ENCODE results near the gene PSMA1.

Gene PSMA1

DNA sequence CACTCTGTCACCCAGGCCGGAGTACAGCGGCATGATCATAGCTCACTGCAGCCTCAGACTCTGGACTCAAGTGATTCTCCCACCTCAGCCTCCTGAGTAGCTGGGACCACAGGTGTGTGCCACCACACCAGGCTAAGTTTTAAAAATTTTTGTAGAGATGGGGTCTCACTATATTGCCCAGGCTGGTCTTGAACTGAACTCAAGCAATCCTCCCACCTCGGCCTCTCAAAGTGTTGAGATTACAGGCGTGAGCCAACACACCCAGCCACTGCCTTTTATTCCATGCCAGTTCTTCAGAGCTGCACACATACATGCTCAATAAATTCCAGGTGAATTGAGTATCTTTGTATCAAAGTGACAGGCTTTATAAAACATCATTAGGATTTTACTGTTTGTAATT, 18.1 kb downstream of the PSMA1 start:
- Histone ChIP-seq H3K4ac (ENCODE audit: low read length) (no peak overlapping the region), H2BK12ac (ENCODE audit: low read length) (no peak overlapping the region), H3K79me1 (ENCODE audit: low read depth, low read length) (peaks cover 2% of the 10 kb centered on the region), H3K23ac (ENCODE audit: low read depth, low read length, poor library complexity) (no peak overlapping the region), H3K27ac (replicated peaks; ENCODE audit: low read length) (no peak overlapping the region), H3K9me3 (replicated peaks in 1 of 2; ENCODE audit: control insufficient read depth in 2 of 2, insufficient read depth in 1 of 2, low read depth in 1 of 2, low read length in 2 of 2) (peaks cover 0 to 9% of the 10 kb centered on the region in 2 donors), H3K18ac (ENCODE audit: low read length) (no peak overlapping the region), H2BK5ac (ENCODE audit: low read length) (no peak overlapping the region), H3K4me2 (ENCODE audit: insufficient read depth, low read length, poor library complexity, severe bottlenecking) (no peak overlapping the region), H4K91ac (ENCODE audit: low read depth, low read length, poor library complexity) (no peak overlapping the region), H2AFZ (ENCODE audit: low read length) (no peak overlapping the region), H4K8ac (ENCODE audit: low read depth, low read length) (no peak overlapping the region), H3K4me1 (ENCODE audit: control insufficient read depth in 2 of 2, insufficient read depth in 1 of 2, low read depth in 1 of 2, low read length in 2 of 2) (peaks cover 0 to 1% of the 10 kb centered on the region in 2 donors), H3K27me3 (ENCODE audit: control insufficient read depth in 3 of 3, insufficient read depth in 3 of 3, low read depth in 1 of 3, low read length in 3 of 3) (no peaks in the 10 kb centered on the region), H3K4me3 (ENCODE audit: low read length in 2 of 2) (no peak overlapping the region), H2BK15ac (ENCODE audit: low read length) (no peak overlapping the region), H3K36me3 (replicated peaks in 1 of 2; ENCODE audit: control insufficient read depth in 2 of 2, insufficient read depth in 2 of 2, low read length in 2 of 2) (peaks cover 17 to 54% of the 10 kb centered on the region in 2 donors), H2BK120ac (ENCODE audit: low read depth, low read length) (no peak overlapping the region), H3K9ac (ENCODE audit: low read depth, low read length, poor library complexity) (no peak overlapping the region), H3K14ac (ENCODE audit: low read length) (no peak overlapping the region), H2AK5ac (ENCODE audit: low read depth, low read length) (no peak overlapping the region)
- no peak for DNase-seq (ENCODE audit: low spot score)
- WGBS, 2 donors (ENCODE audit: extremely low coverage in 2 of 2, insufficient read length in 2 of 2, insufficient replicate concordance in 1 of 2): no CpG with 5 or more reads among the region's 4 CpGs

DNA sequence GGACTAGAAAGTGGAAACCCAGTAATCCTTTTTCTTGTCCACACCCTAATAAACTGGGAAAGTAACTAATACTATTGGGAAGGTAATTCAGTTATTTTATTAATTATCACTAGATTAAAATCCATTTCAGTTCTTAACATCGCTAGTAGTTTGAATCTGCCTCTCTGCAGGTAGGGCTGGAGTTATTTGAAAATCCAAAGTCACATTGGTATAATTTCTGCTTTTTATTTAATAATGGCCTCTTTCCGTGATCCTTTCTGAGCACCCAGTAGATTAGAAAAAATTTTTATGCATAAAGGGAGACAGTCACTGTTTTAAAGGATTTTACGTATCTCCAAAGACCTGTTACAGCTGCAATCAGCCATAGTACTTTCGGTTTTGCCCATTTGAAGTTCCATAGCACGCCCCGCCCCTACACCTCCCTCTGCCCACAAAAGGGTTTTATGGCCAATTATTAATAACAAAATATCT, 20.0 kb downstream of the PSMA1 start:
- Histone ChIP-seq H2BK120ac (ENCODE audit: low read depth, low read length) (no peak overlapping the region), H3K4me3 (ENCODE audit: low read length in 2 of 2) (peak overlapping the region in 1 of 2 donors; percentile 97), H3K79me1 (ENCODE audit: low read depth, low read length) (peaks cover 2% of the 10 kb centered on the region), H4K8ac (ENCODE audit: low read depth, low read length) (no peak overlapping the region), H3K9me3 (replicated peaks in 1 of 2; ENCODE audit: control insufficient read depth in 2 of 2, insufficient read depth in 1 of 2, low read depth in 1 of 2, low read length in 2 of 2) (peaks cover 0 to 10% of the 10 kb centered on the region in 2 donors), H3K23ac (ENCODE audit: low read depth, low read length, poor library complexity) (no peak overlapping the region), H4K91ac (ENCODE audit: low read depth, low read length, poor library complexity) (no peak overlapping the region), H2BK15ac (ENCODE audit: low read length) (no peak overlapping the region), H3K27me3 (ENCODE audit: control insufficient read depth in 3 of 3, insufficient read depth in 3 of 3, low read depth in 1 of 3, low read length in 3 of 3) (no peaks in the 10 kb centered on the region), H3K18ac (ENCODE audit: low read length) (no peak overlapping the region), H2BK5ac (ENCODE audit: low read length) (no peak overlapping the region), H2BK12ac (ENCODE audit: low read length) (no peak overlapping the region), H3K4ac (ENCODE audit: low read length) (no peak overlapping the region), H3K9ac (ENCODE audit: low read depth, low read length, poor library complexity) (no peak overlapping the region), H3K36me3 (replicated peaks in 1 of 2; ENCODE audit: control insufficient read depth in 2 of 2, insufficient read depth in 2 of 2, low read length in 2 of 2) (peaks cover 7 to 54% of the 10 kb centered on the region in 2 donors), H3K4me2 (ENCODE audit: insufficient read depth, low read length, poor library complexity, severe bottlenecking) (peak overlapping the region; percentile 65), H3K27ac (replicated peaks; ENCODE audit: low read length) (no peak overlapping the region), H2AFZ (ENCODE audit: low read length) (peak overlapping the region; percentile 91), H3K14ac (ENCODE audit: low read length) (no peak overlapping the region), H2AK5ac (ENCODE audit: low read depth, low read length) (no peak overlapping the region), H3K4me1 (ENCODE audit: control insufficient read depth in 2 of 2, insufficient read depth in 1 of 2, low read depth in 1 of 2, low read length in 2 of 2) (peaks cover 0 to 1% of the 10 kb centered on the region in 2 donors)
- no CpG with 5 or more reads among the region's 6 CpGs for WGBS, 2 donors (ENCODE audit: extremely low coverage in 2 of 2, insufficient read length in 2 of 2, insufficient replicate concordance in 1 of 2)
- DNase-seq (ENCODE audit: low spot score): peak; percentile 4

DNA sequence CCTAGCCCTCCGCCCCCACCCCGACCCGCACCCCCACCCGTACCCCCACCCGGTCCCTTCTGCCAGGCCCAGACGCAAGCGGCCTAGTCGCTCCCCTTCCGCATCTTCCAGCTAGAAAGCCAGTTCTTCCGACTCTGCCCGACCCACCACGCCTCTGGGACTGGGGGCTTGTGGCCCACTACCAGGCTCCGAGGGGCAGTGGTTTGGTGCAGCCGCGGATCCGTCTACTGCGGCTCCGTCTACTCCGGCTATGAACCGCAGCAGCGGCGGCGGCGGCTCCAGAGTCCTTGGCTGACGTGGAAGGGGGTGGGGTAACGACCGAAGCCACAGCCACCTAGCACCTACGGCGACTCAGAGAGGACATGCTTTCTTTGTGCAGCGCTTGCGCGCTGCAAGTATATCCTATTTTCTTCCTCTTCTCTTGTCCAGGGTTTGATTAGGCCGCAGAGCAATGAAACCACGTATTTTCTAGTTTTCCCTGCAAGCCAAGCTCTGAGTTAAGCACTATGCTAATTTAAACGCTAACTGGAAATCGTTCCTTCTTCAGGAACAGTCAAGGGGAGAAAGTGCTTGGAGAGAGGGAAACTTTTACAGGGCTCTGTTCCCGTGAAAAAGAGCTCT, 20.5 kb downstream of the PSMA1 start, which contains the start of gene COPB1:
Gene COPB1, minus strand, starts transcription at position 252 of the 621 bp plus-strand sequence. CDS start 883 bp downstream, outside the sequence.
- no peak within 1 kb of the TSS for H4K8ac ChIP-seq (ENCODE audit: low read depth, low read length)
- H3K4me2 ChIP-seq (ENCODE audit: insufficient read depth, low read length, poor library complexity, severe bottlenecking): peak within 1 kb of the TSS; percentile 78
- no peak within 1 kb of the TSS for H2BK15ac ChIP-seq (ENCODE audit: low read length)
- DNase-seq (ENCODE audit: low spot score): peak; percentile 81
- no peak within 1 kb of the TSS for H2BK120ac ChIP-seq (ENCODE audit: low read depth, low read length)
- no peaks in the 10 kb centered on the region for H3K27me3 ChIP-seq (ENCODE audit: control insufficient read depth in 3 of 3, insufficient read depth in 3 of 3, low read depth in 1 of 3, low read length in 3 of 3)
- H2AK5ac ChIP-seq (ENCODE audit: low read depth, low read length): peak within 1 kb of the TSS; percentile 28
- peak within 1 kb of the TSS; percentile 97 for H3K4me3 ChIP-seq (ENCODE audit: low read length in 2 of 2)
- H3K79me1 ChIP-seq (ENCODE audit: low read depth, low read length): peaks cover 2% of the 10 kb centered on the region
- peak within 1 kb of the TSS; percentile 55 for H2BK5ac ChIP-seq (ENCODE audit: low read length)
- H3K27ac ChIP-seq (replicated peaks; ENCODE audit: low read length): peak within 1 kb of the TSS; percentile 87
- no peak within 1 kb of the TSS for H4K91ac ChIP-seq (ENCODE audit: low read depth, low read length, poor library complexity)
- H3K36me3 ChIP-seq (replicated peaks in 1 of 2; ENCODE audit: control insufficient read depth in 2 of 2, insufficient read depth in 2 of 2, low read length in 2 of 2): peaks cover 7 to 54% of the 10 kb centered on the region in 2 donors
- peaks cover 0 to 1% of the 10 kb centered on the region in 2 donors for H3K4me1 ChIP-seq (ENCODE audit: control insufficient read depth in 2 of 2, insufficient read depth in 1 of 2, low read depth in 1 of 2, low read length in 2 of 2)
- no peak within 1 kb of the TSS for H2BK12ac ChIP-seq (ENCODE audit: low read length)
- no peak within 1 kb of the TSS for H3K4ac ChIP-seq (ENCODE audit: low read length)
- H2AFZ ChIP-seq (ENCODE audit: low read length): peak within 1 kb of the TSS; percentile 91
- H3K23ac ChIP-seq (ENCODE audit: low read depth, low read length, poor library complexity): peak within 1 kb of the TSS; percentile 96
- H3K9ac ChIP-seq (ENCODE audit: low read depth, low read length, poor library complexity): peak within 1 kb of the TSS; percentile 95
- no peak within 1 kb of the TSS for H3K14ac ChIP-seq (ENCODE audit: low read length)
- WGBS, 2 donors (ENCODE audit: extremely low coverage in 2 of 2, insufficient read length in 2 of 2, insufficient replicate concordance in 1 of 2): no CpG with 5 or more reads among the region's 37 CpGs
- H3K18ac ChIP-seq (ENCODE audit: low read length): peak within 1 kb of the TSS; percentile 92
- H3K9me3 ChIP-seq (replicated peaks in 1 of 2; ENCODE audit: control insufficient read depth in 2 of 2, insufficient read depth in 1 of 2, low read depth in 1 of 2, low read length in 2 of 2): peaks cover 0 to 10% of the 10 kb centered on the region in 2 donors

DNA sequence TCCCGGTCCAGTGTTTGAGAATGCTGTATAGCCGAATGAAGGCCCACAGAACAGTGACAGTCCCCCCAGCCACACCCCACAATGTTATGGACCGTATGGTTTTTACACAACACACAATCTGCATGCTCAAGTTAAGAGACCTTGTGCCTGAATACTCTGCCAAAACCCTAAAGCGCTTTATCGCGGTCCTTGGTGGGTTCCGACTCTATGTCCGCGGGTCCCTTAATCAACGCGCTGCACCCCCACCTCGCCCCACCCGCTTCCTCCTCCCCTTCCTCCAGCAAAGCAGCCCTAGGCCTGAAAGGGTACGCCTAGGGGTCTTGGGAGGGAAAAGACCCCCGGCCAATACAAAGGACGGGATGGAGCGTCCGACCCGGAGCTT, 21.0 kb downstream of the PSMA1 start:
- Histone ChIP-seq H3K27ac (replicated peaks; ENCODE audit: low read length) (peak overlapping the region; percentile 87), H3K18ac (ENCODE audit: low read length) (peak overlapping the region; percentile 51), H3K79me1 (ENCODE audit: low read depth, low read length) (peaks cover 2% of the 10 kb centered on the region), H2AK5ac (ENCODE audit: low read depth, low read length) (peak overlapping the region; percentile 28), H4K8ac (ENCODE audit: low read depth, low read length) (no peak overlapping the region), H3K27me3 (ENCODE audit: control insufficient read depth in 3 of 3, insufficient read depth in 3 of 3, low read depth in 1 of 3, low read length in 3 of 3) (no peaks in the 10 kb centered on the region), H3K36me3 (replicated peaks in 1 of 2; ENCODE audit: control insufficient read depth in 2 of 2, insufficient read depth in 2 of 2, low read length in 2 of 2) (peaks cover 4 to 54% of the 10 kb centered on the region in 2 donors), H2BK15ac (ENCODE audit: low read length) (no peak overlapping the region), H3K4me2 (ENCODE audit: insufficient read depth, low read length, poor library complexity, severe bottlenecking) (peak overlapping the region; percentile 78), H2AFZ (ENCODE audit: low read length) (peak overlapping the region; percentile 91), H3K14ac (ENCODE audit: low read length) (no peak overlapping the region), H3K23ac (ENCODE audit: low read depth, low read length, poor library complexity) (no peak overlapping the region), H3K4ac (ENCODE audit: low read length) (no peak overlapping the region), H2BK120ac (ENCODE audit: low read depth, low read length) (no peak overlapping the region), H3K9me3 (replicated peaks in 1 of 2; ENCODE audit: control insufficient read depth in 2 of 2, insufficient read depth in 1 of 2, low read depth in 1 of 2, low read length in 2 of 2) (peaks cover 0 to 10% of the 10 kb centered on the region in 2 donors), H3K4me3 (ENCODE audit: low read length in 2 of 2) (peak overlapping the region; percentile 97), H2BK12ac (ENCODE audit: low read length) (no peak overlapping the region), H4K91ac (ENCODE audit: low read depth, low read length, poor library complexity) (no peak overlapping the region), H3K4me1 (ENCODE audit: control insufficient read depth in 2 of 2, insufficient read depth in 1 of 2, low read depth in 1 of 2, low read length in 2 of 2) (peaks cover 0 to 1% of the 10 kb centered on the region in 2 donors), H3K9ac (ENCODE audit: low read depth, low read length, poor library complexity) (peak overlapping the region; percentile 90), H2BK5ac (ENCODE audit: low read length) (peak overlapping the region; percentile 55)
- no peak for DNase-seq (ENCODE audit: low spot score)
- WGBS, 2 donors (ENCODE audit: extremely low coverage in 2 of 2, insufficient read length in 2 of 2, insufficient replicate concordance in 1 of 2): no CpG with 5 or more reads among the region's 19 CpGs
